ENCODE measurements around the gene MAP3K5. TPM values are rescaled to one million over a fixed set of nuclear protein-coding genes. Genes with fewer than 3 reads are reported as not detected.

The MAP3K5 gene
- polyA plus RNA-seq (2013): 1.2 and 1.3 TPM in 2 replicates

- Histone ChIP-seq H3K9ac (ENCODE audit: low read length) (peak within 1 kb of the TSS; percentile 28), H3K9me3 (ENCODE audit: insufficient read depth, low read depth, low read length) (no peaks in the 10 kb centered on the region)
- no CpG with 5 or more reads among the region's 89 CpGs for WGBS (ENCODE audit: extremely low coverage, insufficient coverage, insufficient read length)
Measured at GRCh38 chr6:136792410-136793262, at the start of gene MAP3K5. MAP3K5 (minus strand) TSS chr6:136792477; CDS start chr6:136792157, 320 bp downstream.

GRCh38 chr6:136840276-136841001 lies 48.2 kb upstream of the MAP3K5 start:
- Histone ChIP-seq H4K12ac (ENCODE audit: low read depth, low read length) (no peak overlapping the region), H3K27me3 (ENCODE audit: insufficient read depth, low read length) (no peaks in the 10 kb centered on the region), H2BK12ac (ENCODE audit: low read length) (no peak overlapping the region), H3K4me3 (ENCODE audit: low read depth, low read length) (no peak overlapping the region), H3K4me1 (ENCODE audit: control insufficient read depth in 1 of 2, insufficient read depth in 2 of 2, low read length in 2 of 2) (no peaks in the 10 kb centered on the region), H3K79me1 (ENCODE audit: low read length) (no peaks in the 10 kb centered on the region), H3K9me3 (ENCODE audit: insufficient read depth, low read depth, low read length) (no peaks in the 10 kb centered on the region), H3K4me2 (ENCODE audit: low read length) (no peak overlapping the region), H3K27ac (ENCODE audit: low read depth, low read length) (no peak overlapping the region), H3K14ac (ENCODE audit: low read length) (no peak overlapping the region), H2AFZ (ENCODE audit: insufficient read depth, low read length, poor library complexity) (no peak overlapping the region), H4K8ac (ENCODE audit: low read depth, low read length) (no peak overlapping the region), H3K79me2 (ENCODE audit: control insufficient read depth, insufficient read depth, low read length, poor library complexity) (no peaks in the 10 kb centered on the region), H2AK5ac (ENCODE audit: low read length) (no peak overlapping the region), H3K9ac (ENCODE audit: low read length) (no peak overlapping the region), H2BK120ac (ENCODE audit: insufficient read depth, low read length, poor library complexity) (no peak overlapping the region), H3K18ac (ENCODE audit: low read length) (no peak overlapping the region), H4K91ac (ENCODE audit: low read depth, low read length) (no peak overlapping the region), H3K4ac (ENCODE audit: low read depth, low read length) (no peak overlapping the region), H2BK5ac (ENCODE audit: low read depth, low read length, poor library complexity) (no peak overlapping the region), H3K23ac (ENCODE audit: low read length) (no peak overlapping the region), H3K36me3 (ENCODE audit: control insufficient read depth in 1 of 2, insufficient read depth in 2 of 2, low read length in 2 of 2) (peaks cover 0 to 2% of the 10 kb centered on the region in 2 experiments)
- no CpG with 5 or more reads among the region's 4 CpGs for WGBS (ENCODE audit: extremely low coverage, insufficient coverage, insufficient read length)
- no peak for DNase-seq

More at GRCh38 chr6:136792410-136793262, at the start of gene MAP3K5:
- H3K79me2 ChIP-seq (ENCODE audit: control insufficient read depth, insufficient read depth, low read length, poor library complexity): peaks cover 3% of the 10 kb centered on the region
- H3K4me3 ChIP-seq (ENCODE audit: low read depth, low read length): peak within 1 kb of the TSS; percentile 80
- H3K4me2 ChIP-seq (ENCODE audit: low read length): peak within 1 kb of the TSS; percentile 68
- peak within 1 kb of the TSS; percentile 53 for H3K18ac ChIP-seq (ENCODE audit: low read length)
- H2AK5ac ChIP-seq (ENCODE audit: low read length): no peak within 1 kb of the TSS
- H4K12ac ChIP-seq (ENCODE audit: low read depth, low read length): peak within 1 kb of the TSS; percentile 55
- H3K27ac ChIP-seq (ENCODE audit: low read depth, low read length): no peak within 1 kb of the TSS
- peak within 1 kb of the TSS; percentile 60 for H2BK120ac ChIP-seq (ENCODE audit: insufficient read depth, low read length, poor library complexity)
- H4K8ac ChIP-seq (ENCODE audit: low read depth, low read length): peak within 1 kb of the TSS; percentile 75
- peaks cover 0 to 7% of the 10 kb centered on the region in 2 experiments for H3K4me1 ChIP-seq (ENCODE audit: control insufficient read depth in 1 of 2, insufficient read depth in 2 of 2, low read length in 2 of 2)
- peak within 1 kb of the TSS; percentile 56 for H2AFZ ChIP-seq (ENCODE audit: insufficient read depth, low read length, poor library complexity)
- no peaks in the 10 kb centered on the region for H3K36me3 ChIP-seq (ENCODE audit: control insufficient read depth in 1 of 2, insufficient read depth in 2 of 2, low read length in 2 of 2)
- H2BK12ac ChIP-seq (ENCODE audit: low read length): peak within 1 kb of the TSS; percentile 55
- H3K4ac ChIP-seq (ENCODE audit: low read depth, low read length): peak within 1 kb of the TSS; percentile 6
- H4K91ac ChIP-seq (ENCODE audit: low read depth, low read length): peak within 1 kb of the TSS; percentile 69
- H3K23ac ChIP-seq (ENCODE audit: low read length): no peak within 1 kb of the TSS
- peak; percentile 86 to 94 for DNase-seq
- H3K14ac ChIP-seq (ENCODE audit: low read length): peak within 1 kb of the TSS; percentile 88
- H2BK5ac ChIP-seq (ENCODE audit: low read depth, low read length, poor library complexity): peak within 1 kb of the TSS; percentile 63
- H3K27me3 ChIP-seq (ENCODE audit: insufficient read depth, low read length): no peaks in the 10 kb centered on the region
- peaks cover 4% of the 10 kb centered on the region for H3K79me1 ChIP-seq (ENCODE audit: low read length)

GRCh38 chr6:136831873-136832562 lies 39.7 kb upstream of the MAP3K5 start:
- Histone ChIP-seq H3K79me1 (ENCODE audit: low read length) (no peaks in the 10 kb centered on the region), H3K23ac (ENCODE audit: low read length) (no peak overlapping the region), H3K79me2 (ENCODE audit: control insufficient read depth, insufficient read depth, low read length, poor library complexity) (no peaks in the 10 kb centered on the region), H2BK5ac (ENCODE audit: low read depth, low read length, poor library complexity) (no peak overlapping the region), H2BK12ac (ENCODE audit: low read length) (no peak overlapping the region), H3K36me3 (ENCODE audit: control insufficient read depth in 1 of 2, insufficient read depth in 2 of 2, low read length in 2 of 2) (peaks cover 7 to 8% of the 10 kb centered on the region in 2 experiments), H3K14ac (ENCODE audit: low read length) (no peak overlapping the region), H4K91ac (ENCODE audit: low read depth, low read length) (no peak overlapping the region), H2AFZ (ENCODE audit: insufficient read depth, low read length, poor library complexity) (no peak overlapping the region), H3K4me2 (ENCODE audit: low read length) (no peak overlapping the region), H3K27ac (ENCODE audit: low read depth, low read length) (no peak overlapping the region), H3K18ac (ENCODE audit: low read length) (no peak overlapping the region), H3K4ac (ENCODE audit: low read depth, low read length) (no peak overlapping the region), H3K9me3 (ENCODE audit: insufficient read depth, low read depth, low read length) (peaks cover 6% of the 10 kb centered on the region), H3K4me3 (ENCODE audit: low read depth, low read length) (no peak overlapping the region), H2BK120ac (ENCODE audit: insufficient read depth, low read length, poor library complexity) (no peak overlapping the region), H3K27me3 (ENCODE audit: insufficient read depth, low read length) (no peaks in the 10 kb centered on the region), H3K4me1 (ENCODE audit: control insufficient read depth in 1 of 2, insufficient read depth in 2 of 2, low read length in 2 of 2) (no peaks in the 10 kb centered on the region), H4K8ac (ENCODE audit: low read depth, low read length) (no peak overlapping the region), H2AK5ac (ENCODE audit: low read length) (no peak overlapping the region), H3K9ac (ENCODE audit: low read length) (no peak overlapping the region), H4K12ac (ENCODE audit: low read depth, low read length) (no peak overlapping the region)
- DNase-seq: no peak
- no CpG with 5 or more reads among the region's 1 CpG for WGBS (ENCODE audit: extremely low coverage, insufficient coverage, insufficient read length)

GRCh38 chr6:136826216-136826615 lies 33.9 kb upstream of the MAP3K5 start:
- no peak overlapping the region for H3K14ac ChIP-seq (ENCODE audit: low read length)
- WGBS (ENCODE audit: extremely low coverage, insufficient coverage, insufficient read length): no CpG with 5 or more reads among the region's 6 CpGs
- no peak overlapping the region for H2AK5ac ChIP-seq (ENCODE audit: low read length)
- peaks cover 4 to 6% of the 10 kb centered on the region in 2 experiments for H3K4me1 ChIP-seq (ENCODE audit: control insufficient read depth in 1 of 2, insufficient read depth in 2 of 2, low read length in 2 of 2)
- H3K27me3 ChIP-seq (ENCODE audit: insufficient read depth, low read length): no peaks in the 10 kb centered on the region
- no peaks in the 10 kb centered on the region for H3K9me3 ChIP-seq (ENCODE audit: insufficient read depth, low read depth, low read length)
- no peak overlapping the region for H4K8ac ChIP-seq (ENCODE audit: low read depth, low read length)
- no peak overlapping the region for H2BK5ac ChIP-seq (ENCODE audit: low read depth, low read length, poor library complexity)
- no peak overlapping the region for H3K4me2 ChIP-seq (ENCODE audit: low read length)
- no peak overlapping the region for H3K23ac ChIP-seq (ENCODE audit: low read length)
- no peak overlapping the region for H3K4me3 ChIP-seq (ENCODE audit: low read depth, low read length)
- H3K9ac ChIP-seq (ENCODE audit: low read length): no peak overlapping the region
- H3K4ac ChIP-seq (ENCODE audit: low read depth, low read length): no peak overlapping the region
- H3K18ac ChIP-seq (ENCODE audit: low read length): no peak overlapping the region
- H2BK12ac ChIP-seq (ENCODE audit: low read length): no peak overlapping the region
- H3K79me2 ChIP-seq (ENCODE audit: control insufficient read depth, insufficient read depth, low read length, poor library complexity): peaks cover 5% of the 10 kb centered on the region
- no peak overlapping the region for H2BK120ac ChIP-seq (ENCODE audit: insufficient read depth, low read length, poor library complexity)
- H3K27ac ChIP-seq (ENCODE audit: low read depth, low read length): no peak overlapping the region
- H3K36me3 ChIP-seq (ENCODE audit: control insufficient read depth in 1 of 2, insufficient read depth in 2 of 2, low read length in 2 of 2): peaks cover 2% of the 10 kb centered on the region in 2 experiments
- DNase-seq: no peak
- no peak overlapping the region for H4K12ac ChIP-seq (ENCODE audit: low read depth, low read length)
- no peak overlapping the region for H4K91ac ChIP-seq (ENCODE audit: low read depth, low read length)
- peaks cover 6% of the 10 kb centered on the region for H3K79me1 ChIP-seq (ENCODE audit: low read length)
- no peak overlapping the region for H2AFZ ChIP-seq (ENCODE audit: insufficient read depth, low read length, poor library complexity)

Data from trophoblast cell (in vitro differentiated cells and primary cell).